Dedifferentiated amniotic fluid mesenchymal stem cell (primary cell): ENCODE measurements around the gene BCAS2.

Source experiments
- DNase-seq: peaks from one replicate; pipeline ENCODE4 v3.0.0-alpha.2; 2016; ENCODE audit errors: extremely low spot score

The BCAS2 gene

GRCh38 chr1:114558544-114558943, 22.9 kb downstream of the BCAS2 start:
- no peak for DNase-seq

- DNase-seq: no peak
Measured at GRCh38 chr1:114554577-114554976, 26.8 kb downstream of the BCAS2 start.

GRCh38 chr1:114552106-114552639, 29.2 kb downstream of the BCAS2 start:
- DNase-seq: no peak

GRCh38 chr1:114551400-114551799, 30.0 kb downstream of the BCAS2 start:
- no peak for DNase-seq

GRCh38 chr1:114550336-114550735, 31.1 kb downstream of the BCAS2 start:
- no peak for DNase-seq

- no peak for DNase-seq
Measured at GRCh38 chr1:114549137-114549536, 32.3 kb downstream of the BCAS2 start.

GRCh38 chr1:114547076-114547475, 34.3 kb downstream of the BCAS2 start:
- no peak for DNase-seq

GRCh38 chr1:114545796-114546195, 35.6 kb downstream of the BCAS2 start:
- no peak for DNase-seq

- DNase-seq: no peak
Measured at GRCh38 chr1:114545315-114545714, 36.1 kb downstream of the BCAS2 start.

- DNase-seq: no peak
Measured at GRCh38 chr1:114540821-114541220, 40.6 kb downstream of the BCAS2 start.

- no peak for DNase-seq
Measured at GRCh38 chr1:114540272-114540671, 41.1 kb downstream of the BCAS2 start.

- no peak for DNase-seq
Measured at GRCh38 chr1:114536043-114536442, 45.4 kb downstream of the BCAS2 start.

- no peak for DNase-seq
Measured at GRCh38 chr1:114535401-114535800, 46.0 kb downstream of the BCAS2 start.

- no peak for DNase-seq
Measured at GRCh38 chr1:114531094-114531493, 50.3 kb downstream of the BCAS2 start.

GRCh38 chr1:114530224-114530623, 51.2 kb downstream of the BCAS2 start:
- DNase-seq: no peak

GRCh38 chr1:114524944-114525343, 56.5 kb downstream of the BCAS2 start:
- no peak for DNase-seq

- no peak for DNase-seq
Measured at GRCh38 chr1:114522264-114522575, 59.2 kb downstream of the BCAS2 start.

GRCh38 chr1:114521396-114522263, 59.8 kb downstream of the BCAS2 start:
- no peak for DNase-seq
